Tongue (tissue), 2 donors: ENCODE measurements around the gene CLDN20. TPM values are rescaled to one million over a fixed set of nuclear protein-coding genes. Genes with fewer than 3 reads are reported as not detected.
"Not testable (repeated sequence)": the region's sequence is repeated elsewhere in the genome, so short reads cannot be mapped to it uniquely, and the experiment has no call there.

Experiments
- DNase-seq: peaks from one replicate; pipeline ENCODE4 v3.0.0-alpha.2; 2015
- total RNA-seq: library from RNA; depleted of rRNA; stranded (reverse); fragments of >200 nt; gene quantifications from one replicate; pipeline ENCODE4 v1.2.3, GENCODE V29; 2014

The CLDN20 gene
- total RNA-seq, 1 donor from 2014 or later, result not detected

DNA sequence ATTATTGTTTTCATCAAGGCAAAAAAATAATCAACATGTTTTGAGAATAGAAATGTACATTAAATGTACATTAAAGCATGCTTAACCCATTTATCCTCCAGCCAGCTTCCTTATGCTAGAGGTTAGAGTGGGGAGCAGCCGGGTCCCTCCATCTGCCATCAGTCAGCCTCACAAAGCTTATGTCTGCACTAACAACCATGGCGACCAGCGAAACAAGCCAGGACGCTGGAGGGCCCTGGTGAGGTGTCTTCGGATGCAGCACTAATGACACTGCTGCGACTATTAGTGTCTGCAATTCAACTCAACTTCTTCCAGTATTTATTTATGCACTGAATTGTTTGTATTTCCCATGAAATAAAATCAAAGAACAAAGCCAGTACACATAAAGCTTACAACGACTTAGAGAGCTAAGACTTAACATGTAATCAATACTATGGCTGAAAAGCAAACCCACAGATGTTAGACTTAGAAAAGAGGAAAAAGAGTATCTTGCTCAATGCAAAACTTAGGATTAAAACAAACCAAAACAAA, 6.8 kb downstream of the CLDN20 start:
- DNase-seq, result no peak

DNA sequence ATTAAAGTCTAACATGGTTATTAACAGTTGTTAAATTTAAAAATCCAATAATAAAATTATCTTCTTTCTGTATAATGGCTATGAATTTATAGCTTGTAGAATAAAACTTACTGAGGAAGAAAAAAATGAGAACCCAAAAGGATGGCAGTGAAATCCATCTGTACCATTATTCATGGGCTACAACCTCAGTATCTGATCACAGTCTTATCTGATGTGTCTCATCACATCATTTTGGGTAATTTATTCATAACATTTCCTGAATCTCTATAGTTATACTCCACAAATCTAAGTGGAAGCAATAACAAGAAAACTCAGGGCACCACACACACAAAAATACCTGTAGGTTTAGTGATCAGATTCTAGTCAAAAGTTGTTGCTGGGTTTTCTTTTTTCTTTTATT, 7.3 kb downstream of the CLDN20 start:
- DNase-seq, result no peak

DNA sequence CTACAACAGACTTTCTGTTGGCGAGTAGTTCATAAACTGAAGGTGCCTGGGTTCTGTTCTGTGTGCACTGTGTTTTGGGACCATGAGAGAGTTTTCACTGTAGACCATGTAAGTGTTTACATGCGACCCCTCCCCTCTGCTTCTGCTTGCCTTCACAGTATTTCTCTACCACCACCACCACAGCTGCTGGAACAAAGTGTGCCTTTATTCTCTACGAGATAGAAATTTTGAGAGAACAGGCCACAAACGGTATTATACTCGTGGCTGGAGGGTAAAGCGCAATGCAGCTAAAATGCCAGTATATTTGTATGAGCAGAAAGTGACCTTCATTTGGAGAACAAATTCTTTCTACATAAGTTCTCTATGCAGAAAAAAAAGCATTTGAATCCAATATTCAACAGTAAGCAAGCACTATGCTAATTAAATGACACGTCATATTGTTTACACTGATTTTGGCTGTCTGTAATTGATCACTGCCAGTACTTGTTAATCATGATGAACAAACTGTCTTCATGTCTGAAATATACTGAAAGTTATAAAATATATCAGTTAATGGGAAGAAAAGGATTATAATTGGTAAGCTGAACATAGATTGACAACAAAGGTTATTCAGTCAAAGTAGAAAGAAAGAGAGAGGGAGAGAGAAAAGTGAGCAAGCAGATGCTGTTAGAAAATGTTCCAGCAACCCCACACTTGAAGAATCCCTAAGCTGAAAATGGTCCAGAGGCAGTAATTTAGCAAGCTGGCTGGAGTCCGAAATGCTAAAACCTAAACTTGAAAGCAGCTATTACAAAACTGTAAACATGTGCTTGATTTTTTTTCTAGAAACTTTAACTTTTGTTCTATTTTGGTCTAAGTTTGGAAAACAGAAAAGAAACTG, 8.8 kb downstream of the CLDN20 start:
- peak; percentile 81 for DNase-seq

DNA sequence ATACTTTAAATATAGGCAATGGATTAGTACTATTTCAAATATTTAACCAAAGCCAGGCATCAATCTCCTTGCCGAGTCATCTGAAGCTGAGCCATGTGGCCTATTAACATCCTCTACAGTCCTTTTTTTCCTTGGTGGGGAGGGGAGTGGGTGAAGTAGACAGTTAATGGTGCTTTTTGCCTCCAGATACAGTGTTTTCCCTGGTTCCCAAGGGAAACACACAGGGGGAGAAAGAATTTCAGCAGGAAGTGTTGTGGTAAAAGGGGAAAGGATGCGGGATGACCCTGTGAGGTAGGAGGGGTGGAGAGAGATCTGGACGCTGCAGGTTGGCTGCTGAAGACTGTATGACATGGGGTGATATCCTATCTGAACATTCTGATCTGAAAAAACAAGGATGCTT, 9.6 kb downstream of the CLDN20 start:
- no peak for DNase-seq

DNA sequence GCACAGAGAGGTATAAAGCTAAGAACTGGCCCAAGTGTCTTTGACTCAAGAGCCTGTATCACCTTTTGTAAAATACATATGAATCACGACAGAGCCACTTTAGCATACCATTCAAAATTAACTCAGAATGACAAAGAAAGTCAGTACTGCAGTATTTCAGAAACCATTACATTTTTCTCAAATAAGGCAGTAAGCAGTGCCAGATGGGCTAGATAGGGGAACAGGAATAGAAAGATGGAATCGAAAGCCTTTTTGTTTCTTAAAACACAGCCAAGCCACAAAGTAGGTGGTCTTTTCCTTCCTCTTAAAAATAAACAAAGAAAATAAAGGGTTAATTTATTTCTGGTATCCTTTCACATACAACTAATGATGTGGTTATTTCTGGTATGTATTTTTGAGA, 10.3 kb downstream of the CLDN20 start:
- no peak for DNase-seq

DNA sequence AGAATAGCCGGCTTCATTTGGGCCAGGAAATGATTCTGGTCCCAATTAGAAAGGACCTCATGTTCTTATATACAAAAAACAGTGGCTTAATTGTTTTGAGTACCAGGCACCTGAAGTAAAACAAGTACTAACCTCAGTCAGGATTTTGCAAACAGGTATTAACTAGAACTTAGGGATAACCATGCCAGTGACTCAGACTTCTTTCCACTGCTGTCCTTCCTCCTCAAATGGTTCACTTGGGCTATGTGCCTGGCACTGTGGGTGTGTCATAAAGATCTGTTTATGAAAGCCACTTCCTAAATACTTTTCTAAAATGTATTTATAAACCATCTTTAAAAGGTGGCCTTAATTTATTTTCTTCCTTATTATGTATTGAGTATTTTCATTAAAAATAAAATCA, 10.7 kb downstream of the CLDN20 start:
- DNase-seq, result no peak

DNA sequence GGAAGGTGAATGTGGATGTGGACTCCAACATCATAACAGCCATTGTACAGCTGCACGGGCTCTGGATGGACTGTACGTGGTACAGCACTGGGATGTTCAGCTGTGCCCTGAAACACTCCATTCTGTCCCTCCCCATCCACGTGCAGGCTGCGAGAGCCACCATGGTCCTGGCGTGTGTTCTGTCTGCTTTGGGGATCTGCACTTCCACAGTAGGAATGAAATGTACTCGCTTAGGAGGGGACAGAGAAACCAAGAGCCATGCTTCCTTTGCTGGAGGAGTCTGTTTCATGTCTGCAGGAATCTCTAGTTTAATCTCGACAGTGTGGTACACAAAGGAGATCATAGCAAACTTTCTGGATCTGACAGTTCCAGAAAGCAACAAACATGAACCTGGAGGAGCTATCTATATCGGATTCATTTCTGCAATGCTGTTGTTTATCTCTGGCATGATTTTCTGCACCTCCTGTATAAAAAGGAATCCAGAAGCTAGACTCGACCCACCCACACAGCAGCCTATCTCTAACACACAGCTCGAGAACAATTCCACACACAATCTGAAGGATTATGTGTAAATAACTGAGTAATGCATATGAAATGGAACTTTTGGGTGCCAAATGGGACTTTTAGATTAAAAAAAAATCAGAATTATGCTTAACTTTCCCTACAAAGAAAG, 12.1 kb downstream of the CLDN20 start:
- no peak for DNase-seq

DNA sequence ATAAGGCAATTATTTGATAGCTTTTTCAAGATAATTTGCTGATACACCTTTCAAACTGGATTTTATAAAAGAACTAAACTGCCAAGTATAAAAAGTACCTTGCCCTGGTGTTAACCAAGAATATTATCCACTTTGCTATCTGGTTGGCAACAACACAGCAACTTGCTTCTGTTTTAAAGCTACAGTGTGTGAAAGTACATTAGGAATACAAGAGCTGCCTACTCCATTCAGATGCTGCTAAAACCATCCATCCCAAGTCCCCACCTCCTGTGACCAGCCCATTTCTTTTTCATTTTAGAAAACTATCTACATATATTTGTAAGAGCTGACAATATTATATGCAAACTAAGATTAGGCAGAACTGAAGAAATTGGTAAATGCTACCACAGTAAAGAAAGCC, 12.8 kb downstream of the CLDN20 start:
- DNase-seq, result no peak

DNA sequence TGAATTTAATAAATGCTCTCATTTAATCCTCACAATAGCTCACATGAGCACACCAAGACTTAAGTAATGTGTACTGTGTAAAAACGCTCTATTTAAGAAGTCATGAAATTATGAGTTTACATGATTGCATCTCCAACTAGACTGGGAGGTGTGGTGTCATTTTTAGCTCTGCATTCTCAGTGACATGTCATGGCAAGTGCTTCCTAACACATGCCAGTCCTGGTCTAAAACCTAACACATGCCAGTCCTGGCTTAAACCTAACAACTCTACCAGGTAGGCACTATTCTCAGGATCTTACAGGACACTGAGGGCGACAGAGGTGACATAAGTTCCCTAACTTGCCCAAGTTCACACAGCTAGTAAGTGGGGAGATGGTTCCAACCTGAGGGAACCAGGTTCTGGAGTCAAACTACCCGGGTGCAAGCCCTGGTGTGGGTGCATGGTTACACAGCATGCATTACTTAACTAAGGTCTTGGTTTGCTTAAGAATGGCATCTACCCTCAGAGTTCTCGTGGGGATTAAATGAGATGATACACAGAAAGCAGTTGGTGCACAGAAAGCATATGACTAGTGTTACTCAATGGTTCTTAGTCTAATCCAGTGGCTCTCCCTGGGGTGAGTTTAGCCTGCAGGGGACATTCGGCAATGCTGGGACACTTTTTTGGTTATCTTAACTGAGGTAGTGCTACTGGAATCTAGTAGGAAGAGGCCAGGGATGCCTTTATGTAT, 14.7 kb downstream of the CLDN20 start:
- no peak for DNase-seq

DNA sequence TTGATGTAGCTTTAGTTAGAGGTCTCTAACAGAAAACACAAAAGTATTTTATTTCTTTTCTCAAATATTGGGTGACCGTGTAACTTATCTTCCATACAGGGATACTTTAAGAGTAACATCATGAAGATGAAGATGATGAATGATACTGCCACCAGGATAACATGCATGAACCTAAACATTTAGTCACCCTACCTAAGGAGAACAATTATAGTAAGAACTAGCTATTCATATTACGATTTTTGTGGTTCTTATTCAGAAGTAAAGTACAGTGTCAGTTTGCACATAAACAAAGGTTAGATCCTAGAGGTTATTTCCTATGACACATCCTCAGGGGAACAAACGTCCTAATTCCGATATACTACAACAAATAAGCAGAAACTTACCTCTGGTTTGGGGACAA, 21.0 kb downstream of the CLDN20 start:
- DNase-seq, result no peak

DNA sequence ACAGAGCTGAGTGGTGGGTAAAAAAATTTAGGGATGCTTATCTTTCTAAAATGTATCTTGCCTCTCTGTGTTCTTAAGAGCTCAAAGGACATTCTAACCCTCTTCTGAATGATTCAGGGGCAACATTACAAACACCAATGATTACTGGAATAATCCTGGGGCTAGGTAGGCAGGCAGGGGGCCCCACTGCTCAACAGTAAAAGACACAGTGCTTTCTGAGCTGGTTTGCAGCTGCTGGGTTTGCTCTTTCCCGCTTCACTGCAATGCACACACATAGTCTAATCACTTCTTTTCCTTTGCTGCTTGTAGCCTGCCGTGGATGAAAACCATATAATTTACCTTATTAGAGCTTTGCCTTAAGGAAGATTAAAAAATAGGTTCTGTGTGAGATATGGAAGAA, 23.9 kb downstream of the CLDN20 start:
- no peak for DNase-seq

DNA sequence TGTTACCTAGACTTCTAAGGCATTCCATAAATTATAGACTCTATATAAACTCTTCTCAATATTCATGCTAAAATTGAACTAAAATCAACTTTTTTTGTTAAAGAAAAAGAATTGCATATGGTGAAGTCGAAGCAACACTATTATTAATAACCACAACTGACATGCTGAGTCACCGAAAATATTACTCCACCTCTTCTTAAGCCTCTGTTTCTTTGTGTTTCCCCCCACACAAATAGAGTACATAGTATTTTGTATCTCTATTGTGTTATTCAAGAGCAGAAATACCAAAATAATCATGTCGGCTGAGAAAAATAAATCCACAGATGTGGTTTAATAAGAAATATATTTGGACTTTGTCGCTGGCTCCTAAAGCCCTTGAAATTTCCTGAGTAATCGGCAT, 26.7 kb downstream of the CLDN20 start:
- DNase-seq, result no peak

DNA sequence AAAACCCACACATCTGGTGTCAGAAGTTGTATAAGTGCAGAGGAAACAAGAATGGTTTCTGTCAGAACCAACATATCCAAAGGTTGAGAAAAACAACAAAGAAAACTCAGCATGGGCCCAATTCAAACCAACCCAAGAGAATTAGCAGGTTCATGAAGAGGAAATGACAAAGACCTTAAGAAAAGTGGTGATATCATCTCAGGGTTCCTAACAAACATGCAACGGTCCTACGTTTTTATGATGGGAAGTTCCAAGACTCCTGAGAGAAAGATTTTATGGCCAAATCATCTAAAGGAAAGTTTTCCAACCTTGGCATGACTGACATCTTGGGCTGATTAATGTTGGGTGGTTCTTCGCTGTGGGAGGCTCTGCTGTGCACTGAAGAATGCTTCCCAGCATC, 27.5 kb downstream of the CLDN20 start:
- no peak for DNase-seq

DNA sequence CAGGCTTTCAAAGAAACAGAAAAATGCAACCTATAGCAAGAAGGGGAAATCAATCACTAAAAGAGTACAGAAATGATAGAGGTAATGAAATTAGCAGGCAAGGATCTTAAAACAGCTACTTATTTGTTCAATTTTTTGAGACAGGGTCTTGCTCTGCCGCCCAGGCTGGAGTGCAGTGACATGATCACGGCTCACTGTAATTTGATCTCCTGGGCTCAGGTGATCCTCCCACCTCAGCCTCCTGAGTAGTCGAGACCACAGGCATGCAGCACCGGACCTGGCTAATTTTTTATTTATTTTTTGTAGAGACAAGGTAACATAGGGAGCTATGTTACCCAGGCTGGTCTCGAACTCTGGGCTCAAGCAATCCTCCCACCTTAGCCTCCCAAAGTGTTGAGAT, 28.9 kb downstream of the CLDN20 start:
- DNase-seq, result no peak

DNA sequence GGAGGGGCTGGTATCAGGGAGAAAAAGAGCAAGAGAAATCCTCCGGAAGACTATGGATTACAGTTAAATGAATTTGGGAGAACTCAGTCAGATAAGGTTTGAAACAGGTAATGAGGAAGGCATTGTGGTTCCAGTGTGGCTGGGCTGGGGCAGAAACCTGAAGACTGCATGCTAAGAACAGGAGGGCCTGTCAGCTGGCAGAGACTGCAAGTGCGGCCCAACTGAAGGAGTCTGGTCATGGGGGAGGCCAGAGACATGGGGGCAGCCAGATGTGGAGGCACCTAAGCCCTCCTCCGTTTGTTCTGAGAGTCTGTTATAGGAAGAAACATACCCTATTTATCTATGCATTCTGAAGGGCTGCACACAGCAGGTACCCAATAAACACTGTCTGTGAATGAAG, 33.9 kb downstream of the CLDN20 start:
- no peak for DNase-seq

DNA sequence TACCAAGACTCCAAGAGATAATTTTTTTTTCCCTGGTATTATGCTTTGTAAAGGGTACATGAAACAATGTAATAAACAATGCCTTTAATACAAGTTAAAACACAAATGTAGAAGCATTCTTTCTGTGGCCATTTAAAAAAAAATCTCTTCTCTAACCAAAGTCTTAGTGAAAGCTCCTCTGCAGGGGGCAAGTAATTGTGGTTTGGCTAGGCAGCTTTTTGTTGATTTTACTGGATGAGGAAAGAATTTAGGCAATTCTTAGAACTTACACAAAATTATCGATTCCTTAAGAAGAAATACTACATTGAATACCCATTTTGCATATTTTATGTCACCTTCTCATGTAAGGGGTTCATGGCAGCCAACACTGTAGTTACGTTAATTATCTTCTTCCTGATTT, 38.1 kb downstream of the CLDN20 start:
- DNase-seq, result no peak

DNA sequence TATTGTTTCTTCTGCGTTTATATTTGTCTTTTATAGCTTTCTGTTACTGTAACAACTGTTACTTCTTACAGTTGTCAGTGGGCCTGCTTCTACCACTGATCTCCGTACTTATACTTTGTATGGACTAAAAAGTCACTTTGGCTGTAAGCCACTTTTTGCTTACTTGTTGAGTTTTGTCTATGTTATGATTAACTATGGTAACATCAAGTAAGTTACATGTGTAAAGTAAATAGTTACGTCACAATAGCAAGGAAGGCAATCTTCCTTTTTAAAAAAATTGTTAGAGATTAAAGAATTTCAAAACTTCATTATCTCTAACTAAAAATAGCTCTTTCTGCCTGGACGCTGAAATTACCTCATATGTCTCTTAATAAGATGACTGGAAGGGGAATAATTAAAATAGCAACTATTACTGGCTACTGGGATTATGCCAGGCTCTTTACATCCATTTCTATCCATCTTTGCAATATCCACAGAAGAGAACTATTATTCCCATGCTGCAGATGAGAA, 39.6 kb downstream of the CLDN20 start:
- no peak for DNase-seq

DNA sequence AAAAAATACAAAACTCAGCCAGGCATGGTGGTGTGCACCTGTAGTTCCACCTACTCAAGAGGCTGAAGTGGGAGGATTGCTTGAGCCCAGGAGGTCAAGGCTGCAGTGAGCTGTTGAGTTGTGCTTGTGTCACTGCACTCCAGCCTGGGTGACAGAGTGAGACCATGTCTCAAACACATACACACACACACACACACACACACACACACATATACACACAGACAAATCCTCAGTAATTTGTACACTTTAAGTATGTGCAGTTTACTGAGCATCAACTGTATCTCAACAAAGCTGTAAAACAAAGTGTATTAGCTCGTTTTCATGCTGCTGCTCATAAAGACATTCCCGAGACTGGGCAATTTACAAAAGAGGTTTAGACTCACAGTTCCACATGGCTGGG, 43.1 kb downstream of the CLDN20 start:
- DNase-seq, result no peak

DNA sequence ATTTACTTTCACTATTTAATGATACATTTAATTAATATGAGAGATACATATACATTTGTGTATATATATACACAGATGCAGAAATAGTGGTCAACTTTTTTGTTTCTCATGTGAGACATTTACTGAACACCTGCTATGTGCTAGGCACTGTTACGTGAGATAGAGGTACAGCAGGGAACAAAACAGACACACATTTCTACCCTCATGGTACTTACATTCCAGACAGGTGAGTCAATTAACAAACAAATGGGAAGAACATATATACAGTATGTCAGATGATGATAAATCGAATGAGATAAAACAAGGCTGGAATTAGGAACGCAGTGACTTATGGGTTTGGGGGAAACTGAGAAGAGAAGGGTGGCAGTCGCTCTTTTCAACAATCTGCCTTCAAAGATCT, 45.3 kb downstream of the CLDN20 start:
- DNase-seq, result no peak

DNA sequence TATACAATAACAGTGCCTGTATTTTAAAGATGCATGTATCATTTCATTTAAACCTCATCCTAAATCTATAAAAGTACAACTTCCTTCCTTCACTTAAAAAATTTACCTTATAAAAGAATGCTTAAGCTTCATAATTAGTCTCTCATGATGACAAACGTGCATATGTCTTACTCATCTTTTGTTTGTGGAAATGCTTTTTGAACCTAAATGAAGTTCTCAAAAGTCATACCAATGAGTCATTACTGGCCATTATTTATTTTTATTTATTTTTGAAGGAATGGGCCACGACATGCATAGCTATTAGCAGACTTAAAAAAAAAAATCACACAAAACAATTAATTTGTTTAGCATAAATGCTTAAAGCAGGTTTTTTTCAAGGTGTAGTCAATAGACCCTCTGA, 46.8 kb downstream of the CLDN20 start:
- no peak for DNase-seq

DNA sequence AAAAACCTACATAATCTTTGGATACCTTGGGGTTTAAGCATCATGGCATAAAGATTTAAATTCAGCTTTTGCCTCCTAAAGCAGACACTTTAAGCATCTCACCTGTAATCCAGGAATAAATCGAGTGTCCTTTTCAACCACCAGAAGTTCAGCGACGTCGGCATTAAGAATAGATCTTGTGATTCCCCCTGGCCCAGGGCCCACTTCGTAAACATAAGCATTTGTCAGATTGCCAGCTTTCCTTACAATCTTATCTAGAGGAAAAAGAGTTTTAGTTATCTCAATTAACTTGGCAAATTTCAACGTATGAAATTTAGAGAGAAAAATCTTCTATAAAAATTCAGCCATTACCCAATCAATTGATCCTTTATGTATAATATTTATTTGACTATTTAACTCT, 47.3 kb downstream of the CLDN20 start:
- DNase-seq, result no peak

DNA sequence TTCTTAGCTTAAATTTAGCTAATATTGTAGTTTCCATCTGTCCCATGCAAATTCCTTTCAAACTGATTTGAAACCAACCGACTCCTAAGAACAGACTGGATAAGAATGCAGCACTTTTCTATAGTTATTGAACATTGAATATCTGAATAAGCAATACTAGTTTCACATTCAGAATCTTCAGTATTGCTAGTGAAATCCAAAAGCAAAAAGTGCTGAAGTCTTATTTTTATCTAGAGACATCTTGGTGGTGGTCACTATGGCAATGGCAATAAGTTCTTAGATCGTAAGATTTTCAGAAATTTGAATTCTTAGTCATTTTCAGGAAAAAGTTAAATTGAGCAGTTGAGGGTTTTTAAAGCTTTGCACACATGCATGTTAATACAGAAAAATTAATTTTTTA, 47.8 kb downstream of the CLDN20 start:
- DNase-seq, result no peak

DNA sequence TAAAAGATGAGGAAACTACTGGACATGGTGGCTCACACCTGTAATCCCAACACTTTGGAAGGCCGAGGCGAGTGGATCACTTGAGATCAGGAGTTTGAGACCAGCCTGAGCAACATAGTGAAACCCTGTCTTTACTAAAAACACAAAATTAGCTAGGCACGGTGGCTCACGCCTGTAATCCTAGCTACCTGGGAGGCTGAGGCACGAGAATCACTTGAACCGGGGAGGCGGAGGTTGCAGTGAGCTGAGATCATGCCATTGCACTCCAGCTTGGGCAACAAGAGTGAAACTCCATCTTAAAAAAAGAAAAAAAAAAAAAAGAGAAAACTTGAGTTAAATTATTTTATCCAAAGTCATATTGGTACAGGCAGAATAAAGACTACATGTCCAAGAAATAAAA, 49.1 kb downstream of the CLDN20 start:
- not testable (repeated sequence) for DNase-seq
